GM18867 (cell line): Measurements from ENCODE around the gene CDH13.

Source experiments
- ATAC-seq: cut with Tn5 transposase; IDR thresholded peaks from one replicate; pipeline ENCODE4 v1.9.1; 2021; ENCODE audit warnings: mild to moderate bottlenecking, moderate library complexity; ENCODE audit not compliant: unreplicated experiment

Gene CDH13

GRCh38 chr16:83762141-83762991 is 1135.6 kb downstream of the CDH13 start:
- ATAC-seq, result no peak

- ATAC-seq, result no peak
Observed at GRCh38 chr16:83762992-83763358, 1136.2 kb downstream of the CDH13 start.

- no peak for ATAC-seq
Observed at GRCh38 chr16:83768986-83769385, 1142.2 kb downstream of the CDH13 start.

GRCh38 chr16:83769397-83770008 is 1142.7 kb downstream of the CDH13 start:
- no peak for ATAC-seq

- ATAC-seq, result no peak
Observed at GRCh38 chr16:83771306-83771942, 1144.7 kb downstream of the CDH13 start.

- no peak for ATAC-seq
Observed at GRCh38 chr16:83772806-83773205, 1146.0 kb downstream of the CDH13 start.

- no peak for ATAC-seq
Observed at GRCh38 chr16:83774066-83774465, 1147.3 kb downstream of the CDH13 start.

GRCh38 chr16:83776944-83777343 is 1150.2 kb downstream of the CDH13 start:
- ATAC-seq, result no peak

- no peak for ATAC-seq
Observed at GRCh38 chr16:83779886-83780285, 1153.1 kb downstream of the CDH13 start.

GRCh38 chr16:83785455-83785854 is 1158.7 kb downstream of the CDH13 start:
- ATAC-seq, result no peak

- ATAC-seq, result peak; percentile 78
Observed at GRCh38 chr16:83789642-83790401, 1163.1 kb downstream of the CDH13 start.

GRCh38 chr16:83791916-83792315 is 1165.1 kb downstream of the CDH13 start:
- ATAC-seq, result no peak

- no peak for ATAC-seq
Observed at GRCh38 chr16:83792391-83792790, 1165.6 kb downstream of the CDH13 start.

- no peak for ATAC-seq
Observed at GRCh38 chr16:83793179-83793578, 1166.4 kb downstream of the CDH13 start.

- no peak for ATAC-seq
Observed at GRCh38 chr16:83794860-83795554, 1168.2 kb downstream of the CDH13 start.

GRCh38 chr16:83797013-83797412 is 1170.2 kb downstream of the CDH13 start:
- ATAC-seq, result no peak

GRCh38 chr16:83799336-83799735 is 1172.6 kb downstream of the CDH13 start:
- ATAC-seq, result no peak

- ATAC-seq, result peak; percentile 75
Observed at GRCh38 chr16:83802135-83802534, 1175.4 kb downstream of the CDH13 start.

GRCh38 chr16:83802554-83803205 is 1175.9 kb downstream of the CDH13 start:
- ATAC-seq, result no peak

GRCh38 chr16:83803811-83804210 is 1177.0 kb downstream of the CDH13 start:
- ATAC-seq, result no peak
